ENCODE measurements around the gene IFNGR2.

The IFNGR2 gene

GRCh38 chr21:33371366-33371765 lies 31.8 kb upstream of the IFNGR2 start:
- TF ChIP-seq GATA3 (IDR thresholded peaks at IDR 0.05; ENCODE audit: low read depth, low read length): no peak
- no peak for TF ChIP-seq GATA2 (IDR thresholded peaks at IDR 0.05; ENCODE audit: low read depth, low read length)

- TF ChIP-seq GATA3 (IDR thresholded peaks at IDR 0.05; ENCODE audit: low read depth, low read length): no peak
- TF ChIP-seq GATA2 (IDR thresholded peaks at IDR 0.05; ENCODE audit: low read depth, low read length): no peak
Measured at GRCh38 chr21:33372582-33372981, 30.6 kb upstream of the IFNGR2 start.

GRCh38 chr21:33373451-33373850 lies 29.8 kb upstream of the IFNGR2 start:
- TF ChIP-seq GATA2 (IDR thresholded peaks at IDR 0.05; ENCODE audit: low read depth, low read length) (no peak), GATA3 (IDR thresholded peaks at IDR 0.05; ENCODE audit: low read depth, low read length) (no peak)

- no peak for TF ChIP-seq GATA3 (IDR thresholded peaks at IDR 0.05; ENCODE audit: low read depth, low read length)
- no peak for TF ChIP-seq GATA2 (IDR thresholded peaks at IDR 0.05; ENCODE audit: low read depth, low read length)
Measured at GRCh38 chr21:33374080-33374449, 29.1 kb upstream of the IFNGR2 start.

GRCh38 chr21:33374450-33375096 lies 28.6 kb upstream of the IFNGR2 start:
- no peak for TF ChIP-seq GATA2 (IDR thresholded peaks at IDR 0.05; ENCODE audit: low read depth, low read length)
- no peak for TF ChIP-seq GATA3 (IDR thresholded peaks at IDR 0.05; ENCODE audit: low read depth, low read length)

- TF ChIP-seq GATA3 (IDR thresholded peaks at IDR 0.05; ENCODE audit: low read depth, low read length) (no peak), GATA2 (IDR thresholded peaks at IDR 0.05; ENCODE audit: low read depth, low read length) (no peak)
Measured at GRCh38 chr21:33375101-33375644, 28.0 kb upstream of the IFNGR2 start.

- TF ChIP-seq GATA2 (IDR thresholded peaks at IDR 0.05; ENCODE audit: low read depth, low read length) (no peak), GATA3 (IDR thresholded peaks at IDR 0.05; ENCODE audit: low read depth, low read length) (no peak)
Measured at GRCh38 chr21:33377221-33377920, 25.8 kb upstream of the IFNGR2 start.

- no peak for TF ChIP-seq GATA3 (IDR thresholded peaks at IDR 0.05; ENCODE audit: low read depth, low read length)
- TF ChIP-seq GATA2 (IDR thresholded peaks at IDR 0.05; ENCODE audit: low read depth, low read length): no peak
Measured at GRCh38 chr21:33378081-33378480, 25.1 kb upstream of the IFNGR2 start.

- TF ChIP-seq GATA2 (IDR thresholded peaks at IDR 0.05; ENCODE audit: low read depth, low read length): no peak
- no peak for TF ChIP-seq GATA3 (IDR thresholded peaks at IDR 0.05; ENCODE audit: low read depth, low read length)
Measured at GRCh38 chr21:33380483-33380998, 22.7 kb upstream of the IFNGR2 start.

GRCh38 chr21:33383056-33383888 lies 19.9 kb upstream of the IFNGR2 start:
- no peak for TF ChIP-seq GATA3 (IDR thresholded peaks at IDR 0.05; ENCODE audit: low read depth, low read length)

- no peak for TF ChIP-seq GATA2 (IDR thresholded peaks at IDR 0.05; ENCODE audit: low read depth, low read length)
- no peak for TF ChIP-seq GATA3 (IDR thresholded peaks at IDR 0.05; ENCODE audit: low read depth, low read length)
Measured at GRCh38 chr21:33384841-33385331, 18.3 kb upstream of the IFNGR2 start.

GRCh38 chr21:33386222-33386784 lies 16.9 kb upstream of the IFNGR2 start:
- TF ChIP-seq GATA2 (IDR thresholded peaks at IDR 0.05; ENCODE audit: low read depth, low read length): no peak
- no peak for TF ChIP-seq GATA3 (IDR thresholded peaks at IDR 0.05; ENCODE audit: low read depth, low read length)

- TF ChIP-seq GATA2 (IDR thresholded peaks at IDR 0.05; ENCODE audit: low read depth, low read length): no peak
- no peak for TF ChIP-seq GATA3 (IDR thresholded peaks at IDR 0.05; ENCODE audit: low read depth, low read length)
Measured at GRCh38 chr21:33387294-33387693, 15.9 kb upstream of the IFNGR2 start.

GRCh38 chr21:33388188-33388587 lies 15.0 kb upstream of the IFNGR2 start:
- TF ChIP-seq GATA3 (IDR thresholded peaks at IDR 0.05; ENCODE audit: low read depth, low read length) (no peak), GATA2 (IDR thresholded peaks at IDR 0.05; ENCODE audit: low read depth, low read length) (no peak)
